ENCODE measurements around the gene TLN1.

DNA sequence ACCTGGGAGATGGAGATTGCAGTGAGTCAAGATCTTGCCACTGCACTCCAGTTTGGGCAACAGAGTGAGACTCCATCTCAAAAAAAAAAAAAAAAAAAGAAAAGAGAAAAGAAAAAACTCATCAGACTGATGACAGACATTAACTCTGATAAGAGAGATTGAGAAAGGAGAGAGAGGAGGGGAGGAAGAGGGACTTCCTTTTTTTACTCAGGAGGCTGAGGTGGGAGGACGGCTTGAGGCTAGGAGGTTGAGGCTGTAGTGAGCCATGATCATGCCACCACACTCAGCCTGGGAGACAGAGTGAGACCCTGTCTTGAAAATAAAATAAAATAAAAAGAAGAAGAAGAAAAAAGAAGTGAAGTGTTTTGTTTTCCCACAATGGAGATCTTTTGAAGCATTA, 31.8 kb upstream of the TLN1 start:
- TF ChIP-seq CTCF (IDR thresholded peaks at IDR 0.05; ENCODE audit: insufficient read depth, low read length): no peak
- TF ChIP-seq POLR2AphosphoS5 (IDR thresholded peaks at IDR 0.05; ENCODE audit: low read depth): no peak
- TF ChIP-seq GABPA (IDR thresholded peaks at IDR 0.05; ENCODE audit: low read depth): no peak
- TF ChIP-seq REST (IDR thresholded peaks at IDR 0.05; ENCODE audit: insufficient replicate concordance, low read depth): no peak
- TF ChIP-seq SPI1 (IDR thresholded peaks at IDR 0.05; ENCODE audit: borderline replicate concordance, low read depth): peak; percentile 55; the same call in 1 of the 2 replicates
